ENCODE results near the gene EPB41. TPM values are rescaled to one million over a fixed set of nuclear protein-coding genes. Genes with fewer than 3 reads are reported as not detected.

Gene EPB41
- total RNA-seq, 1 experiment from 2014 or later, result 20.2 TPM

- no peak for DNase-seq (ENCODE audit: low read depth, low spot score)
- POLR2A ChIA-PET, result no interaction called here
- CTCF ChIA-PET, result no interaction called here
- ATAC-seq, result no peak
- TF ChIP-seq POLR2AphosphoS5 (IDR thresholded peaks at IDR 0.05; ENCODE audit: low read depth, low read length) (no peak), TCF7L2 (IDR thresholded peaks at IDR 0.05; ENCODE audit: low read depth, low read length) (no peak), CTCF (IDR thresholded peaks at IDR 0.05) (no peak), SIN3A (IDR thresholded peaks at IDR 0.05; ENCODE audit: borderline replicate concordance, insufficient read depth, low read depth, low read length) (no peak), REST (IDR thresholded peaks at IDR 0.05; ENCODE audit: insufficient read depth in 1 of 2, low read depth in 2 of 2, low read length in 1 of 2) (no peak)
- H3K4me3 ChIP-seq (ENCODE audit: low read depth in 2 of 2, low read length in 2 of 2), result no peak overlapping the region
- H3K9me3 ChIP-seq (ENCODE audit: control insufficient read depth, insufficient read depth, low read depth, low read length), result no peaks in the 10 kb centered on the region
- H3K4me1 ChIP-seq (ENCODE audit: control insufficient read depth, insufficient read depth, low read length), result no peaks in the 10 kb centered on the region
- BruUV-seq (replicated peaks), result no TSS peak
- in situ Hi-C loops (cut with HindIII; ENCODE audit: low pct_unique_long_range_greater_than_20kb, low sequenced_read_pairs) (no loop called here), intact Hi-C loops (cut with micrococcal nuclease; ENCODE audit: unreplicated experiment) (no loop called here)
- H3K27me3 ChIP-seq (ENCODE audit: control insufficient read depth, insufficient read depth, low read length), result no peaks in the 10 kb centered on the region
- no peaks in the 10 kb centered on the region for H3K36me3 ChIP-seq (ENCODE audit: control insufficient read depth, insufficient read depth, low read length)
- no peak overlapping the region for H3K27ac ChIP-seq (ENCODE audit: low read length)
These were observed 19.5 kb downstream of the EPB41 start for GRCh38 chr1:28933918-28934317.

- Histone ChIP-seq H3K27me3 (ENCODE audit: control insufficient read depth, insufficient read depth, low read length) (no peaks in the 10 kb centered on the region), H3K4me3 (ENCODE audit: low read depth in 2 of 2, low read length in 2 of 2) (no peak overlapping the region), H3K4me1 (ENCODE audit: control insufficient read depth, insufficient read depth, low read length) (no peaks in the 10 kb centered on the region), H3K27ac (ENCODE audit: low read length) (no peak overlapping the region), H3K9me3 (ENCODE audit: control insufficient read depth, insufficient read depth, low read depth, low read length) (no peaks in the 10 kb centered on the region), H3K36me3 (ENCODE audit: control insufficient read depth, insufficient read depth, low read length) (no peaks in the 10 kb centered on the region)
- TF ChIP-seq POLR2AphosphoS5 (IDR thresholded peaks at IDR 0.05; ENCODE audit: low read depth, low read length) (no peak), REST (IDR thresholded peaks at IDR 0.05; ENCODE audit: insufficient read depth in 1 of 2, low read depth in 2 of 2, low read length in 1 of 2) (no peak), SIN3A (IDR thresholded peaks at IDR 0.05; ENCODE audit: borderline replicate concordance, insufficient read depth, low read depth, low read length) (no peak), TCF7L2 (IDR thresholded peaks at IDR 0.05; ENCODE audit: low read depth, low read length) (no peak), CTCF (IDR thresholded peaks at IDR 0.05) (no peak)
- intact Hi-C loops (cut with micrococcal nuclease; ENCODE audit: unreplicated experiment) (no loop called here), in situ Hi-C loops (cut with HindIII; ENCODE audit: low pct_unique_long_range_greater_than_20kb, low sequenced_read_pairs) (no loop called here)
- ATAC-seq, result no peak
- CTCF ChIA-PET, result no interaction called here
- no TSS peak for BruUV-seq (replicated peaks)
- DNase-seq (ENCODE audit: low read depth, low spot score), result no peak
- POLR2A ChIA-PET, result no interaction called here
These were observed 20.3 kb downstream of the EPB41 start for GRCh38 chr1:28934676-28935075.
